DMS53 (cell line): ENCODE results near the gene PCDH8.
A peak's percentile ranks its signal among the peaks of the same experiment; 100 is the strongest.

ENCODE experiments used
- DNase-seq: peaks from one replicate; lab custom pipeline; 2025; lab: John Stamatoyannopoulos, UW

The PCDH8 gene

GRCh38 chr13:52815330-52815729 lies 33.1 kb downstream of the PCDH8 start:
- DNase-seq: no peak

DNA sequence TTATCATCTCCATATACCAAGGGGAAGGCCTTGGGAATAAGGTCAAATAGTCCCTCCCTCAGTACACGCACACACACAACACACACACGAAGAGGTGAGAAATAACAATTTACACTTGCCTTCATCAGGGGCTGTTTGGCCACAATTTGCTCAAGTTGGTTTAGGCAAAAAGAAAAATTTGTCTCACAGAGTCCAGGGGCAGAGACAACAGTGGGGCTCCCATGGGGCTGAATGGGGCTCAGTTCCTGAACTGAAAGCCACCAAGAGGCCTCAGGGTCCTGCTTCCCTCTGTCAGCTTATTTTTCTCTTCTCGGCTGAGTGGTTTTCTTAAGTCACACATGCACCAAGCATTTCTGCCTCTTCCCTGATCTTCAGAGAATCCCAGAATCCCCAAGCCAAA lies 35.5 kb downstream of the PCDH8 start:
- DNase-seq: no peak

DNA sequence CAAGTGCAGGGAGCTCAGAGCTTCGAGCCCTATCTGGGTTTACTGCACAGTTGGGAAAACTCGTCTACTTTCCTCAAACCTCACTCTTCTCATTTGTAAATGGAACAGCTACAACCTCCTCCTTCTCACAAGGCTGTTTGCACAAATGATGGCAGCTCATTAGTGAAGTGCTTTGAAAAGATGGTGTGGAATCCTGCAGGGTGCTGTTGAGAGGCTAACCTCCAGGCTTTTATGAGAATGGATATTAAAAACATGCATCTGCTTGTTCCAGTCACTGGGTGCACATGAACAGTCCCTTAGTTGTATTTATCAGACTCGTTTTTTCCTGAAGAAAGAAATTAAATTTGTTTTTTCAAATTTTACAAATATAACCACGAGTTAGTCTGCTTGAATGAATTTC lies 36.6 kb downstream of the PCDH8 start:
- no peak for DNase-seq

GRCh38 chr13:52810526-52810925 lies 37.9 kb downstream of the PCDH8 start:
- peak; percentile 4 for DNase-seq

DNA sequence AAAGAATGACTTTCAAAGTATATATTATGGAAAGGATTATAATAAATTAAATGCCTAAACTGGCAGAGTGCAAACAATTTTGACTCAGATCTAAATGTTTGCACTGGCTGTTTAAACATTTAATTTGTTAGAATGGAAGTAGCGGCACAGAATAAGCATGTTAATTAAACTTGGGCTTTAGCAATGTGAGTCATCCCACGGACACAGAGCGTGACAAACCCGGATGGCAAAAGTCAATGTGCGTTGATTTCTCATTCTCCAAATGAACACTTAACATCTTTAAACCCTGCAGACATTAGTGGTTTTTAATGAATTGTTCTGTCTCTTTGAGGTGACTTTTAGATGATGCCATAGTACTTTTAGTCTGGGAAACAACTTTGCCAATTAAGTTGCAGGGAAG lies 38.4 kb downstream of the PCDH8 start:
- DNase-seq: peak; percentile 57

DNA sequence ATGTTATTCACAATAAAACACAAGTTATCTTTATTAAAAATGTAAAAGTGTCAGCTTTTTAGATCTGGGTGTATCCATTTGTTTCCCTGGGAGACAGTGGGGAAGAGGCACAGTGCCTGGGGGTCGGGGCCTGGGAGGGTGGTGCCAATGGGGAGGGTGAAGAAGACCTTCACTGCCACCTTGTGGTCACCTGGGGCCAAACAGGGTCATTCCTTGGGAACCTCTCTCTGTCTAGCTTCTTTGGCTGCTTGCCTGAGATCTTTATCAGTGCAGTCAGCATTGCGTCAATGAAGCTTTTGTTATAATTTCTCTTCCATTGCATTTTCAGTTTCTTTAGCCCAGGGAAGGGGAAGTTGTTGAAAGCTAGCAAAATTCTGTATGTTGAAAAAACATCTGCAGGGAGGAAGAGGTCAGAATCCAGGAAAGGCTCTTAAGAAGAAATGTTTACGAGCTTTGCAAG lies 39.1 kb downstream of the PCDH8 start:
- DNase-seq: peak; percentile 92

- DNase-seq: no peak
Observed at GRCh38 chr13:52808842-52809219, 39.6 kb downstream of the PCDH8 start.

GRCh38 chr13:52806029-52806428 lies 42.4 kb downstream of the PCDH8 start:
- no peak for DNase-seq

DNA sequence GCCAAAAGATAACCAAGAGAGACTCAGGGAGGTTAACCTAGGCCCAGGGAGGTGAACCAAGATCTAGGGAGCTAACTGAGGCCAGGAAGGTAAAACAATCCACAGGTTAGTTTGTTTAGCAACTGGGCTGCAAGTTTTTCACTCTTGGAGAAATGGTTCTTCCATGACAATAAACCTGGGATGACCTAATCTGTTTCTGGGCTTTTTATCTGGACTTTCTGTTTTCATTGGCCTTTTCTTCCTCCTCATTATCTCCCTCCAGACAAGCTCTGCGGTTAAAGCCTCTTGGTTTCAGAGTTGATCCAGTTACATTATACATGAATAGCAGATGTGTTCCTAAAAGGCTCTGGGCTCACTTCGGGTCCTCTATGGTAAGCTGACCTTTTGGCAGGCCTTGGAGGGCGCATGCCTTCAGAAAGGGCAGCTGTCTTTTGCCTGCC lies 44.2 kb downstream of the PCDH8 start:
- no peak for DNase-seq

- DNase-seq: no peak
Observed at GRCh38 chr13:52800856-52801255, 47.6 kb downstream of the PCDH8 start.

DNA sequence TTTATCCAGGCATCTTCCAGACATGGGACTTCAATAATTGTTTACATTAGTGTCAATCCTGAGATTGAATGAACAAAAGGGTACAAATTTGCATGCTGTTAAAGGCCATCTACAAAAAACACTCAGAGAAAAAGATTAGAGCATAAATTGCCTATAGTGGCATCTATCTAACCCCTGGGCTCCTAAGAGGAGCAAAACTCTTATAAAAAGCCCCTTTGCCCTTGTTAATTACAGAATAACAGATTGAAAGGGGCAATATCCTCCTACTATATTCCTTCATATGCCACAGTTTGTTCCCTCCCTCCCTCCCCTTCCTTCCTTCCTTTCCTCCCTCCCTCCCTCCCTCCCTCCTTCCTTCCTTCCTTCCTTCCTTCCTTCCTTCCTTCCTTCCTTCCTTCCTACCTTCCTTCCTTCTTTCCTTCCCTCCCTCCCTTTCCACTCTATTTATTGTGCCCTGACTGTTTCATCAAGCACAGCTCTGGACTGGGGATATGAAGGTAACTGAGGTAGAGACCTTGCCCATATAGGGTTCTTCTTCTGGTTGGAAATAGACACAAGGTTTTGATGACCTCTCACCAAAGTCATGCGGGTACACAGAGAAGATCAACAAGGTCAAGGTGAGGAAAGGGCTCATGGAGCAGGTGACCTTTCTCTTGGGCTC lies 49.5 kb downstream of the PCDH8 start:
- no peak for DNase-seq

DNA sequence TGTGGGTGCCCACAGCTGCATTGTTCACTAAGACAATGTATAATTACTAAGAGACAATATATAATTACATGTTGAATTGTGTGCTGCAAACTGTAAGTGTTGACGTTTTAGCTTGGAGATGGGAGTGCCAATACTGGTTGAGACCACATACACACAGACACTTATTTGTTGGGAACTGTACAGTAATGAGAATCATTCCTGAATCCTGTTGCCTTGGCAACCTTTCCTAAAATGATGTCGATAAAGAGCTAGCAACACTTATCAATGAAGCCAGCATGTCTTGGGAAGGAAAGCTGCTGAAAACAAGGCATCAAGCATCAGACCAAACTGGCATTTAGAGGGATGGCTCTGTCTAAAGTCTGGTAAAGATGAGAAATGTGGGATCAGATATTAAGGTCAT lies 51.3 kb downstream of the PCDH8 start:
- no peak for DNase-seq

DNA sequence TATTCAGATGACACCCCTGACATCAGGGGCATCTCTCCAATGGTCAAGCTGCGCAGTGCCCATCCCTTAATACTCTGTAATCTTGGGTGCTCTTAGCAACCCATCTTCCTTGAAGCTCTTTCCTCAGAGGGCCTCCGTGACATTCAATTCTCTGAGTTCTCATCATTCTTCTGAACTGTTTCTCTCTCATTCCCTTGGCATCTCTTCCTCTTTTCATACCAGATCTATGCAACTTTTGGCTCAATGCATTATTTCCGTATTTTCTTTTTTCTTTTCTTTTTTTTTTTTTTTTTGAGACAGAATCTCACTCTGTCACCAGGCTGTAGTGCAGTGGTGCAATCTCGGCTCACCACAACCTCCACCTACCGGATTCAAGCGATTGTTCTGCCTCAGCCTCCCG lies 53.9 kb downstream of the PCDH8 start:
- no peak for DNase-seq

- DNase-seq: no peak
Observed at GRCh38 chr13:52793515-52794061, 54.9 kb downstream of the PCDH8 start.
